HL-60 (cell line): ENCODE results near the gene HOATZ.

Experiments
- POLR2AphosphoS5 ChIP-seq: IDR thresholded peaks from 2 replicates; pipeline ENCODE4 v1.6.1; 2012; ENCODE audit warnings: low read depth
- TF ChIP-seq, protein P1 (sequence below): IDR thresholded peaks from one replicate; pipeline ENCODE4 v1.5.1; 2011; ENCODE audit warnings: low read length, control low read depth, inconsistent platforms; ENCODE audit not compliant: insufficient read depth

DNA sequence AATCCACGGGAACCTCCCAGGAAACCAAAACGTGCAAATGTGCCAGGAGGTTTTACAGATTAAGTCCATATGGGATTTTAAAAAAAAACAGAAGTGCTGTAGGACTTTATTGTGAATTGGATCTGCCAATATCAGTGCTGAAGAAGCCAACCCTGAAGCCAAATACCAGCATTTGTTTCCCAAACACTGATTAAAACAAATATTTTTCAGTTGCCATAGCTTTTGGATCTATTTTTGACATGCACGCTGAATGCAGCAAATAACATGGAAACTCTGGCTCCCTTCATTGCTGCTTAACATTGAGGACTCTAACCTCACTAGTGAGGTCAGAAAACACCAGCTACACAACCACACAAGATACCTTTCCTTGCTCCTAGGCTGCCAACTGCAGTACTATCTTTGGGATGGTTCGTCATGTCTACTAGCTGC lies 59.3 kb downstream of the HOATZ start:
- TF ChIP-seq, protein P1, sequence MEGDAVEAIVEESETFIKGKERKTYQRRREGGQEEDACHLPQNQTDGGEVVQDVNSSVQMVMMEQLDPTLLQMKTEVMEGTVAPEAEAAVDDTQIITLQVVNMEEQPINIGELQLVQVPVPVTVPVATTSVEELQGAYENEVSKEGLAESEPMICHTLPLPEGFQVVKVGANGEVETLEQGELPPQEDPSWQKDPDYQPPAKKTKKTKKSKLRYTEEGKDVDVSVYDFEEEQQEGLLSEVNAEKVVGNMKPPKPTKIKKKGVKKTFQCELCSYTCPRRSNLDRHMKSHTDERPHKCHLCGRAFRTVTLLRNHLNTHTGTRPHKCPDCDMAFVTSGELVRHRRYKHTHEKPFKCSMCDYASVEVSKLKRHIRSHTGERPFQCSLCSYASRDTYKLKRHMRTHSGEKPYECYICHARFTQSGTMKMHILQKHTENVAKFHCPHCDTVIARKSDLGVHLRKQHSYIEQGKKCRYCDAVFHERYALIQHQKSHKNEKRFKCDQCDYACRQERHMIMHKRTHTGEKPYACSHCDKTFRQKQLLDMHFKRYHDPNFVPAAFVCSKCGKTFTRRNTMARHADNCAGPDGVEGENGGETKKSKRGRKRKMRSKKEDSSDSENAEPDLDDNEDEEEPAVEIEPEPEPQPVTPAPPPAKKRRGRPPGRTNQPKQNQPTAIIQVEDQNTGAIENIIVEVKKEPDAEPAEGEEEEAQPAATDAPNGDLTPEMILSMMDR, result no peak
- TF ChIP-seq POLR2AphosphoS5, result no peak
